Parathyroid adenoma (tissue), 2 donors: ENCODE data around the gene ZFP1.

Source experiments
- H2AFZ ChIP-seq: fragments of 300-600 bp; sonication (generic); one replicate; pipeline ENCODE4 v1.7.0; 2017; ENCODE audit warnings: antibody characterized with exemption, mild to moderate bottlenecking
- H3K27ac ChIP-seq: fragments of 300-600 bp; sonication (generic); one replicate; pipeline ENCODE4 v1.7.0; 2017
- H3K27me3 ChIP-seq: fragments of 300-600 bp; sonication (generic); one replicate; pipeline ENCODE4 v1.7.0; 2017; ENCODE audit warnings: low read length; ENCODE audit not compliant: control insufficient read depth, insufficient read depth
- H3K36me3 ChIP-seq: fragments of 300-600 bp; sonication (generic); one replicate; pipeline ENCODE4 v1.7.0; 2017; ENCODE audit warnings: low read length; ENCODE audit not compliant: control insufficient read depth, insufficient read depth
- H3K4me1 ChIP-seq: fragments of 300-600 bp; sonication (generic); one replicate; pipeline ENCODE4 v1.7.0; 2017; ENCODE audit warnings: control low read depth
- H3K4me2 ChIP-seq: fragments of 300-600 bp; sonication (generic); one replicate; pipeline ENCODE4 v1.7.0; 2017; ENCODE audit warnings: low read length
- H3K4me3 ChIP-seq: fragments of 300-600 bp; sonication (generic); one replicate; pipeline ENCODE4 v1.7.0; 2017; ENCODE audit warnings: low read depth, low read length
- H3K79me2 ChIP-seq: fragments of 300-600 bp; sonication (generic); one replicate; pipeline ENCODE4 v1.7.0; 2017; ENCODE audit warnings: control low read depth
- H3K9ac ChIP-seq: fragments of 300-600 bp; sonication (generic); one replicate; pipeline ENCODE4 v1.7.0; 2017; ENCODE audit warnings: mild to moderate bottlenecking
- H3K9me3 ChIP-seq: fragments of 300-600 bp; sonication (generic); one replicate; pipeline ENCODE4 v1.7.0; 2017; ENCODE audit warnings: low read length; ENCODE audit not compliant: control insufficient read depth
- TF ChIP-seq, protein P1 (sequence below): fragments of 300-600 bp; sonication (generic); IDR thresholded peaks from one replicate; pipeline ENCODE4 v1.7.0; 2017; ENCODE audit warnings: antibody characterized with exemption, mild to moderate bottlenecking
- donor health status: primary hyperparathyroidism.

ZFP1 gene

DNA sequence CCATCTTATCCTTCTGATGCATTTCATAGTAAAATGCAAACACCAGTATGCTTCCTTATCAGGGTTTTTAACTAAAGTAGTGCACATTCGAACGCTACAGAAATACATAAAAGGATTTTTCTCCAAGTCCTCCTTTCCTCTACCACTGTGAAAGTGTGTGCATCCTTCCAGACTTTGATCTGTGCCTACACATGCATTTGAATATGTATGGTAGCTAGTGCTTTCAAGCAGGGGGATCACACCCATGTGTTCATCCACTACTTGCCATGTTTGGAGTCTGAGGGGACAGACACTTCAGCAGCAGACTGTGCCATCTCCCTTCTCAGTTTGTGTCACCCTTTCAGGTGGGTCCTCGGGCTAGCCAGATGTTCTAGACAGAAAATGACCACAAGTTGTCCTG is 46.7 kb upstream of the ZFP1 start:
- Histone ChIP-seq H3K79me2 (peaks cover 43% of the 10 kb centered on the region), H3K4me2 (no peak overlapping the region), H3K27ac (no peak overlapping the region), H3K27me3 (no peaks in the 10 kb centered on the region), H3K9me3 (no peaks in the 10 kb centered on the region), H3K9ac (no peak overlapping the region), H2AFZ (no peak overlapping the region), H3K36me3 (no peaks in the 10 kb centered on the region), H3K4me1 (peaks cover 42% of the 10 kb centered on the region), H3K4me3 (no peak overlapping the region)
- TF ChIP-seq, protein P1, sequence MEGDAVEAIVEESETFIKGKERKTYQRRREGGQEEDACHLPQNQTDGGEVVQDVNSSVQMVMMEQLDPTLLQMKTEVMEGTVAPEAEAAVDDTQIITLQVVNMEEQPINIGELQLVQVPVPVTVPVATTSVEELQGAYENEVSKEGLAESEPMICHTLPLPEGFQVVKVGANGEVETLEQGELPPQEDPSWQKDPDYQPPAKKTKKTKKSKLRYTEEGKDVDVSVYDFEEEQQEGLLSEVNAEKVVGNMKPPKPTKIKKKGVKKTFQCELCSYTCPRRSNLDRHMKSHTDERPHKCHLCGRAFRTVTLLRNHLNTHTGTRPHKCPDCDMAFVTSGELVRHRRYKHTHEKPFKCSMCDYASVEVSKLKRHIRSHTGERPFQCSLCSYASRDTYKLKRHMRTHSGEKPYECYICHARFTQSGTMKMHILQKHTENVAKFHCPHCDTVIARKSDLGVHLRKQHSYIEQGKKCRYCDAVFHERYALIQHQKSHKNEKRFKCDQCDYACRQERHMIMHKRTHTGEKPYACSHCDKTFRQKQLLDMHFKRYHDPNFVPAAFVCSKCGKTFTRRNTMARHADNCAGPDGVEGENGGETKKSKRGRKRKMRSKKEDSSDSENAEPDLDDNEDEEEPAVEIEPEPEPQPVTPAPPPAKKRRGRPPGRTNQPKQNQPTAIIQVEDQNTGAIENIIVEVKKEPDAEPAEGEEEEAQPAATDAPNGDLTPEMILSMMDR, result no peak

DNA sequence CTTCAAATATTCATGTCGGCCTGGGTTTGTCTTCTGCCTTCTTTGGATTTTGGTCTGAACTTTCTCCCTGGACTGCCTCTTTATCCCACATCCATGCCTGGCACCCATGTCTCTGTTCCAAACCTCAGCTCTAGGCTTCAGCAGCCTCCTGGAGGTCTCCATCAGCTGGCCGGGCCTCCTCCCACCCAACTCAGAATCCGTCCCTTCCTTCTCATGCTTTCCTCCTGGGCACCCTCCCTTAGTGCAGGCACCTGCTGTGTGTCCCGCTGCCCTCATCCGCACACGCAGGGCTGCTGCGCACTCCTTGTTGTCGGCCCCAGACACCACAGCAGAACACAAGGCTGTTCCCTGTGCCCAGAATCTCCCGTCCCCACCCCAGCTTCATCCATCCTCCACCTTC is 45.7 kb upstream of the ZFP1 start:
- Histone ChIP-seq H3K9ac (no peak overlapping the region), H3K4me1 (peaks cover 39% of the 10 kb centered on the region), H3K36me3 (no peaks in the 10 kb centered on the region), H3K9me3 (no peaks in the 10 kb centered on the region), H3K79me2 (peaks cover 33% of the 10 kb centered on the region), H3K4me3 (no peak overlapping the region), H3K27me3 (no peaks in the 10 kb centered on the region), H3K4me2 (no peak overlapping the region), H3K27ac (no peak overlapping the region), H2AFZ (no peak overlapping the region)
- TF ChIP-seq, protein P1, result no peak

DNA sequence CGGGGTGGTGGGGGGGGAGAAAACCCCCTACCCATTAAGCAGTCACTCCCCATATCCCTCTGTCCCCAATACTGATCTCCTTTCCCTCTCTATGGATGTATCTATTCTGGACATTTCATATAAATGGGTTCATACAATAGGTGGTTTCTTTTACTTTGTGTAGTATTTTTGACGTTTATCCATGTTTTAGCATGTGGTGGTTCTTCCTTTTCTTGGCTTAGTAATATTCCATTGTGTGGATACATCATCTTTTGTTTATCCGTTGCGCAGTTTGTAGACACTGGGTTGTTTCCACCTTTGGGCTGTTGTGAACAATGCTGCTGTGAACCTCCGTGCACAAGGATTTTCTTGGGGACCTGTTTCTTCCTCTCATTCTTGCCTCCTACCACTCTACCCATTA is 44.3 kb upstream of the ZFP1 start:
- no peaks in the 10 kb centered on the region for H3K36me3 ChIP-seq
- H3K4me3 ChIP-seq, result no peak overlapping the region
- no peak overlapping the region for H3K9ac ChIP-seq
- peaks cover 31% of the 10 kb centered on the region for H3K79me2 ChIP-seq
- H2AFZ ChIP-seq, result no peak overlapping the region
- H3K9me3 ChIP-seq, result no peaks in the 10 kb centered on the region
- no peaks in the 10 kb centered on the region for H3K27me3 ChIP-seq
- TF ChIP-seq, protein P1, result no peak
- no peak overlapping the region for H3K4me2 ChIP-seq
- H3K27ac ChIP-seq, result no peak overlapping the region
- H3K4me1 ChIP-seq, result peaks cover 37% of the 10 kb centered on the region

DNA sequence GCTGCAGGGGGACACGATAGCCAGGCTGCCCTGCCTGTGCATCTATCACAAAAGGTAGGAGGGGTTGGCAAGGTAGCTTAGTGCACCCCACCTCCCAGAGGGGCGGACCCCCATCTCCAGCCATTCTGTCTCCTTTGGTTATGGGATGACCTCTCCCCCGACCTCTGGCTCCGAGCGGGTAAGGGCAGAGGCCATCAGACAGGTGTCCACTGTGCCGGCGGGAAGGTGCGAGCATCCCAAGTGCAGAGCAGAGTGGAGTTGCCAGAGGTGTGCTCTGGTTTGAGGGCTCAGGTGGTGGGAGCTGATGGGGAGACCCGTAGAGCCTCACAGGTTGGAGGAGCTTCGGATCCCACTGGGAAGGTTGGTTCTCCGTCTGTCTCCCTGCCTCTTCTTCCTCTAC is 43.5 kb upstream of the ZFP1 start:
- no peak overlapping the region for H3K4me3 ChIP-seq
- no peak overlapping the region for H2AFZ ChIP-seq
- no peak overlapping the region for H3K9ac ChIP-seq
- peaks cover 38% of the 10 kb centered on the region for H3K4me1 ChIP-seq
- H3K4me2 ChIP-seq, result no peak overlapping the region
- no peaks in the 10 kb centered on the region for H3K36me3 ChIP-seq
- TF ChIP-seq, protein P1, result no peak
- H3K9me3 ChIP-seq, result no peaks in the 10 kb centered on the region
- no peaks in the 10 kb centered on the region for H3K27me3 ChIP-seq
- H3K79me2 ChIP-seq, result peaks cover 31% of the 10 kb centered on the region
- no peak overlapping the region for H3K27ac ChIP-seq

DNA sequence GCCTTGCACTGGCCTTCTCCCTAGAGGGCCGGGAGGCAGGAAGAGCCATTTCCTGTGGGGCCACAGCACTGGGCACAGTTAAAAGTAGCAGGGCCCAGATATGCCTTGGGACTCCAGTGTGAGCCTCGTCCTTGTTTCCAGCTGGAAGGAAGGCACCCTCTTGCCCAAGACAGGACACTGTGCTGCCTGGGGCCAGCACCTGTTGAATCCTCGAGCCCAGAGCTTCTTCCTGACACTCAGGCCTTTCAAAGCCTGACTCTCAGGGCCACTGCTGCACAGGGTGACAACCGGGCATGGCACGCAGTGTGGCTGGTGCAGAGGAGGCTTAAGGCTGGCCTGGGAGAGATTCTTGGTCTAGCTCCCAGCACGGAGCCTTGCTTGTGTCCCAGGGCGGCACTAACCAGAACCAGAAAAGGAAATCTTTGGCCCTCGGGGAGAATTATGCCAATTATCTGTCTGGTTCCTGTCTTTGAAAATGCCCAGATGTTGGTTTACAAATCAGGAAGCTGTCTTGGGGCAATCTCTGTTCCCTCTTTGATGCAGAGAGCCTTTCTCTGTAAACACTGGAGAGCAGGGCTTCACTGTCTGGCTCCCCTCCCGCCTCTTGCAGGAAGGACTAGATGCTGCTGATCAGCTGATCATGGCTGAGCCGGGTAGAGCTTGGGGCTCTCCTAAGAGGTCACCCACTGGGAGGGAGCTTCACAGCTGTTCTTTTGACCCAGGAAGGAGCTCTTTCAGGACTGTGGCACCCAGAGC is 42.8 kb upstream of the ZFP1 start:
- Histone ChIP-seq H3K79me2 (peaks cover 28% of the 10 kb centered on the region), H3K4me2 (no peak overlapping the region), H3K27me3 (no peaks in the 10 kb centered on the region), H3K9ac (no peak overlapping the region), H2AFZ (no peak overlapping the region), H3K36me3 (no peaks in the 10 kb centered on the region), H3K9me3 (no peaks in the 10 kb centered on the region), H3K27ac (peak overlapping the region; percentile 55), H3K4me1 (peaks cover 42% of the 10 kb centered on the region), H3K4me3 (no peak overlapping the region)
- TF ChIP-seq, protein P1, result no peak
